HG03159 (cell line): Measurements from ENCODE around the gene KREMEN2.
A peak's percentile ranks its signal among the peaks of the same experiment; 100 is the strongest.

ENCODE experiments used
- ATAC-seq: cut with Tn5 transposase; IDR thresholded peaks from one replicate; pipeline ENCODE4 v1.9.1; 2021; ENCODE audit warnings: mild to moderate bottlenecking, moderate library complexity; ENCODE audit not compliant: unreplicated experiment

The KREMEN2 gene

DNA sequence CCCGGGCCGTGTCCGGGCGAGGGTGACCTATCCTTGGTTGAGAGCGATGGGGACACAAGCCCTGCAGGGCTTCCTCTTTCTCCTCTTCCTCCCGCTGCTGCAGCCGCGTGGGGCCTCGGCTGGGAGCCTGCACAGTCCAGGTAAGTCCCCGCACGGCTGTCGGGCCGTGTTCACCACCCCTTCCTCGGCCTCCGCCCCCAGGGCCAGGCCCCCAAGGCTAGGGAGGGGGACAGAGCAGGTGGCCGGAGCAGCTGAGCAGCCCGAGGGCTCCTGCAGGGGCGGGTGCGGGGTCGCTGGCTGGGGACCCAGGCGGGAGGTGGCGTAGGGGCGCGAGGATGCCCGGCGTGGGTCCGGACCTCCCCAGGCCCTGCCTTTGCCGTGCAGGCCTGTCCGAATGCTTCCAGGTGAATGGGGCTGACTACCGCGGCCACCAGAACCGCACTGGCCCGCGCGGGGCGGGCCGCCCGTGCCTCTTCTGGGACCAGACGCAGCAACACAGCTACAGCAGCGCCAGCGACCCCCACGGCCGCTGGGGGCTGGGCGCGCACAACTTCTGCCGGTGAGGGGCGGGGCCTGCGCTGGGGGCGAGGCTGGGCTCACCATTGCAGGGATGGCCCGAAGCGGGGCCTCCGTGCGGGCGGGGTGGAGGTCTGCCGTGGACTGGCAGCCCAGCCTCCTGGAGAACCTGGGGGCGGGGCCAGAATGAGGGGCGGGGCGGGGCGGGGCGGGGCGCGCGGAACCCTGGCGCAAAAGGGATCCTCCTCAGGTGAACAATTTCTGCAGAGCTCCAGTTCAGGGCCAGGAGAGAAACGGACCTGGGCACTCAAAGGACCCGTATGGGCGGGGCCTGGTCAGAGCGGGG is 631 bp downstream of the KREMEN2 start:
- ATAC-seq: no peak

DNA sequence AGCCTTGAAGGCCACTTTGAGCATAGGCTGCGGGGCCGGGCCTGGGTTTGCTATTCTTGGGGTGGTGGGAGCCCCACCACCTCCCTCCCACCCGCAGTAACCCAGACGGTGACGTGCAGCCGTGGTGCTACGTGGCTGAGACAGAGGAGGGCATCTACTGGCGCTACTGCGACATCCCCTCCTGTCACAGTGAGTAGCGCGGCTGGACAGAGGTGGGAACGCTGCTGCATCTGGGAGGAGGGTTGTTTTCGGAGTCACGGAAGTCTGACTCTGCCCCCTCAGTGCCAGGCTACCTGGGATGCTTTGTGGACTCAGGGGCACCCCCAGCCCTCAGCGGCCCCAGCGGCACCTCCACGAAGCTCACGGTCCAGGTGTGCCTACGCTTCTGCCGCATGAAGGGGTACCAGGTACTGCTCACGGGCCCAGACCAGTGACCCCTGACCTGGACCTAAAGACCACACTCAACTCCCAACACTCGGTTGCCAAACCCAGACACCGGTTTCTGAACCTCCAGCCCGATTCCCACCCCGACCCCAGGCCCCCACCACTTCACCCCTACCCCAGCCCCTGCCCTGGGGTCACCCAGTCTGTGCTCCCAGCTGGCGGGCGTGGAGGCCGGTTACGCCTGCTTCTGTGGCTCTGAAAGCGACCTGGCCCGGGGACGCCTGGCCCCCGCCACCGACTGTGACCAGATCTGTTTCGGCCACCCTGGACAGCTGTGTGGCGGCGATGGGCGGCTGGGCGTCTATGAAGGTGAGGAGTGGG is 2.1 kb downstream of the KREMEN2 start:
- ATAC-seq: no peak

- ATAC-seq: no peak
Measured at GRCh38 chr16:2966808-2967191, 2.7 kb downstream of the KREMEN2 start.

GRCh38 chr16:2967211-2967631 is 3.1 kb downstream of the KREMEN2 start:
- ATAC-seq: no peak

- ATAC-seq: no peak
Measured at GRCh38 chr16:2967721-2968161, 3.7 kb downstream of the KREMEN2 start.

DNA sequence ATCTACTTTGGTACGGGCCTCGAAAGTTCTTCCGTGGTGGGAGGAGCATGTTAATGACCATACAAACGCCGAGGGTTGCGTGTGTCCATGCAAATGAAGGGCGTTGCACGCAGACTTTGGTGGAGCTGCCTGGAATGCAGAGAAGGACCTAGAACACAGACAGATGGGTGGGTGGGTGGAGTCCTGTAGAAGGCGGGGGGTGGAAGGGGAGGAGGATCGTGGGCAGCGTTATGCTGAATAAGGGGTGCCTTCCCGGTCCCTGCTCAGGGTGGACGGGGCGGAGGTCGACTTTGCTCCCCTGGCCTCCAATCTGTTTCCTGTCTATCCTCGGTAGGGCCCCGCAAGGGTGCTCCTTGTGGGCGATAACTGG is 4.3 kb downstream of the KREMEN2 start:
- ATAC-seq: no peak

DNA sequence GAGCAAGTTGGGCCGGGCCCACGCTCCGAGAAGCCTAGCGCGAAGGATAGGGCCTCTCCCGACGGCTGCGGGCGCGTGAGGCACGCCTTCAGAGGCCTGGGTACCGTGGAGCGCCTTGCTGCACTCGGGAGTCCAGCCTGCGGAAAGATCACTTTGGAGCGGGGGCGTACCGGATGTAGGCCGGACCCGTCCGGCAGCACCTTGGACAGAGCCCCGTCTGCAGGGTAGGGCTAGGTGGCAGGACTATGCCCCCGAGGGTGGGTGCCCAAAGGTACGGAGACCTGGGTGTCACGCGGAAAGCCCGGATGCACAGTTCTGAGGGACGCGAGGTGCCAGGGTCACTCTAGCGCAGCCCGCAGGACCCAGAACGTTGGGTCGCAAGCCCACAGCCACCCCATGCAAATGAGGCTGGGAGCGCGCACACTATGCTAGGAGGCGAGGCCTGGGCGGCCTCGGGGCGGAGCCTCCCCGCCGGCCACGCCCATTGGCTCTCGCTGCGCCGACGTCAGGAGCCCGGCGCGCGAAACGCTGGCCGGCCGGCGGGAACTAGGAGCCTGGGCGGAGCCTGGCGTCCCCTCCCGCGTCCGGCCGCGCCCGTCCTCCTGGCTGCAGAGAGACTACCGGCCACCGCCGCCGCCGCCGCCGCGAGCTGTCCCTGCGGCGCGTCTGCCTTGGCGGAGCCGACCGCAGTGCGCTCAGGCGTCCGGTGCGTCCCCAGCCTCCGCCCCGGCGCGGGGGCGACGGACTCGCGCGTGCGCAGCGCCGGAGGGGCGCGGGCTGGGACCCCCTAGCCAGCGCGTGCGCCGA is 4.9 kb downstream of the KREMEN2 start, which contains the start of gene PAQR4:
TSS of gene PAQR4 (plus strand) at position 611 of the 807 bp plus-strand sequence. CDS start 327 bp downstream, outside the sequence.
- peak; percentile 66 for ATAC-seq

DNA sequence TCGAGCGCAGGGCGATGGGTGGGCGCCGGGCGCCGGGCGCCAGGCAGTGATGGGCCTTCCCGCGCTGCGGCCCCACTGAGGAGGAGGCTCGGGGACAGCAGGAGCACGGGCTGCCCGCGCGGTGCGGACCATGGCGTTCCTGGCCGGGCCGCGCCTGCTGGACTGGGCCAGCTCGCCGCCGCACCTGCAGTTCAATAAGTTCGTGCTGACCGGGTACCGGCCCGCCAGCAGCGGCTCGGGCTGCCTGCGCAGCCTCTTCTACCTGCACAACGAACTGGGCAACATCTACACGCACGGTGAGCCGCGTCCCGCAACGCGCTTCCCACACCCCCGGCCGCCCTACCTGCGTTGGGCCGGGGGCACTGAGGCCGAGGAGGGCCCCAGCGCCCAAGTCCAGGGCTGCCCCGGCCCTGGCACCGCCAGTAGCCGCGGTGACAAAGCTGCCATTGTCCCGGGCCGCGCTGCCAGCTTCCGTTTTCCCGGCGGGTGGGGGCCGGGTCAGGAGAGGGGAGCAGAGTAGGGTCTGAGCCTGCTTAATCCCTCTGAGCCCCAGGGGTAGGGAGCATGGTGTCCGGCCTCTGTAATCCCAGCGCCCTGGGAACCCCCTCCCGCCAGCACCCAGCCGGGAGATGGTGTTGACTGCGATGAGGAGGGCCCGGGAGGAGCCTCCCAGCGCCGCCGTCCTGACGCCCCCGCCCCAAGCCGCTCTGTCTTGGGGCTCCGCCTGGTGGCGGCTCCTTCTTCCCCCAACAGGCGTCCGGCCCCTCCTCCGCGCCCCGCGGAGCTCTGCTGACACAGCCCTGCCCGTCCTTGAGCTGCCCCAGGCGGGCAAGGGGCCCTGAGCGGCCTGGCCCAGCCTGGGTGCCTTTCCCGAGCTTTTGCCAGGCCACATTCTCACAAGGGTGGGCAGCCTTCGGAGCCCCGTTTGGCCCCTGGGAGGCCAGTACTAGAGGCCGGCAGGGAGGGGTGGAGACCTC is 5.8 kb downstream of the KREMEN2 start:
- ATAC-seq: no peak

- ATAC-seq: no peak
Measured at GRCh38 chr16:2970563-2970962, 6.5 kb downstream of the KREMEN2 start.

GRCh38 chr16:2971134-2971984 is 7.3 kb downstream of the KREMEN2 start:
- ATAC-seq: no peak

DNA sequence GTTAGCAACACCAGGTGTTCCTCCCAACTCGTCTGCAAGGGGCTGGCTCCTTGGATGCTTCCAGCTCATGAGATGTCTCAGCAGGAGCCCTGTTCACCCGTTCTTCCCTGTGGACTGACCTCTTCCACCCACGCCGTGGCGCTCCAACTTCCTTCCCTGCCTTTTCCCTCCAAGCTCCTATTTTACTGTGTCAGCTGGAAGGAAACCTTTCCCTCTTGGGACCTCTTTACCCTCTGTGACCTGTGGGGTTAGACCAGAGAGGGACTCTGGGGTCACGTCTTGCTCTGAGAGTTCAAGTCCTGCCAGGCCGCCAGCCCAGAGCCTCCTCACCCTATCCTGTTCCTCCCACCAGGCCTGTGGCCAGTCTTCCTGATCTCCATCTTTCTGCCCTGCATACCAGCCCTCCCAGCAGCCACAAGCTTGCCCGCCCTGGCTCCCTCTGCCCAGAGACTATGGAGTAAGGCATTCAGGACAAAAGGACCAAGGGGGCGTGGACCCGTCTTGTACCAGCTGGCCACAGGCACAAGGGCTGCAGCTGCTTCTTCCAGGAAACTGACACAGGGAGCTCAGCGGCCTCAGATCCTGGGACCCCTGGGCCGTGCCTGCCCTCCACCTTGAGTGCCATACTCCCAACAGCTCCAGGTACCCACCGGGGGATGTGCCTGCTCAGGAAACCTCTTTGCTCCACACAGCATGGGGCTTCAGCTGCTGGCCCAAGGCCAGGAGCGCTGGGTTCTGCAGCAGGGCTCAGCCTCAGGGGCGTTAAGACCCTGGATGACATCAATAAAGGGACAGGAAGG is 8.1 kb downstream of the KREMEN2 start:
- no peak for ATAC-seq

- no peak for ATAC-seq
Measured at GRCh38 chr16:2973093-2973492, 9.0 kb downstream of the KREMEN2 start.

- no peak for ATAC-seq
Measured at GRCh38 chr16:2973605-2974318, 9.7 kb downstream of the KREMEN2 start.

DNA sequence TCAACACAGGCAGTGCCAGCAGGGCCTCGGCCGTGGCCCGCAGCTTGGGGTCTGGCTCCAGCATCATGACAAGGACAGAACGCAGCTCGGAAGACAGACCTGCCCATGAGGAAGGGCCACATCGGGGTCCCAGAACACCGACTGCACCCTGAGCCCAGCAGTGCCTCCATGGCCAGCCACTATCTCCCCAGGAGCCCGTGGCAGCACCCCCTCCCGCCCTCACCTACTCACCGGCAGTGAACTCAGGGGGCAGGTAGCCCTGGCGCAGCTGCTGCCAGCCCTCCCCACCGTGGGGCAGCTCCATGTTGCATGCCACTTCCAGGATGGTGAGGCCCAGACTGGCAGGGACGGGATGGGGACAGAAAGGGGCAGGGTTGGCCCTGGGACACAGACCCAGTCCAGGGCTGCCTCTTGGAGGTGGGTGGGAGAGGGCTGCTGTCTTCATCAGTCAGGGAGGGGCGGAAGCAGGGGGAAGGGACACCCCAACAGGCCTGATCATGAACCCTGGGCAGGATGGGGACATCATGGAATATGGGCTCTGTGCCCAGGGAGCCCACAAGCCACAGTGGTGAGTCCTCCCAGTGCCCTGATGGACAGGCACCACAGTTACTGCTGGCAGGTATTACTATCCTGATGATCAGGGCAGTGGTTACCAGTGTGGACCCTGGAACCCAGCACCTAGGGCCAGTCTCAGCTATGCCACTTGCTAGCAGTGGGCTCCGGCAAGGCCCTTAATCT is 10.4 kb downstream of the KREMEN2 start:
- ATAC-seq: no peak

- no peak for ATAC-seq
Measured at GRCh38 chr16:2975161-2975795, 11.2 kb downstream of the KREMEN2 start.

GRCh38 chr16:2976201-2976600 is 12.1 kb downstream of the KREMEN2 start:
- ATAC-seq: no peak
